GM19452 (cell line): ENCODE data around the gene NPPC.

ENCODE experiments used
- ATAC-seq: cut with Tn5 transposase; IDR thresholded peaks from one replicate; pipeline ENCODE4 v1.9.1; 2021; ENCODE audit not compliant: unreplicated experiment

The NPPC gene

DNA sequence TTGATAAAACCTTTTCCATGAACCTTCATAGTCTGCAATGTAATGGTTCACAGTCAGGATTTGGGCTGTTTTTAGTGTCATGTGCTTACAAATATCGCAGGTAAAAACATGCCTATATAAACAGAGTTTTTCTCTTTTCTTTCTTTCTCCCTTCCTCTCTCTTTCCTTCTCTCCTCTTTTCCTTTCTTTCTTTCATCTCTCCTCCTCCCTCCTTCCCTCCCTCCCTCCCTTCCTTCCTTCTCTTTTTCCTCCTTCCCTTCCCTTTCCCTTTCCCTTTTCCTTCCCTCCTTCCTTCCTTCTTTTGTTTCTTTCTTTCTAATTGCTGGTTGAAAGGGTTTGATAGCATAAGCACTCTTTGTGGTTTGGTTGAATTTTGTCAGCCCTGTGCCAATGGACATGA is 9.6 kb upstream of the NPPC start:
- ATAC-seq: no peak

DNA sequence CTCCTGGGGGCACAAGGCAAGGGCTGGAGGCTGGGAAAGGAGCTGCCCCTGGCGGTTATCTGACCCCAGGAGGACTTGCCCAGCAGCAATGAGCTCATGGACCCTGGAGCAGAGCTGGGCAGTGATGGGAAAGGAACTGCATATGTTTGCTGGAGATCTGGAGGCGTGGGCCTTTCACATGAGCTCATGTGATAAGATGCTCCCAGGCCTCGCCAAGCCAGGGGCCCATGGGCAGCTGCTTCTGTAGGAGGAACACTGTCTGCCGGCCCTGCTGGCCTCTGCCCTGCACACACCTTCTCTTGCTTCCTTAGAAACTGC is 9.0 kb upstream of the NPPC start:
- ATAC-seq: no peak

DNA sequence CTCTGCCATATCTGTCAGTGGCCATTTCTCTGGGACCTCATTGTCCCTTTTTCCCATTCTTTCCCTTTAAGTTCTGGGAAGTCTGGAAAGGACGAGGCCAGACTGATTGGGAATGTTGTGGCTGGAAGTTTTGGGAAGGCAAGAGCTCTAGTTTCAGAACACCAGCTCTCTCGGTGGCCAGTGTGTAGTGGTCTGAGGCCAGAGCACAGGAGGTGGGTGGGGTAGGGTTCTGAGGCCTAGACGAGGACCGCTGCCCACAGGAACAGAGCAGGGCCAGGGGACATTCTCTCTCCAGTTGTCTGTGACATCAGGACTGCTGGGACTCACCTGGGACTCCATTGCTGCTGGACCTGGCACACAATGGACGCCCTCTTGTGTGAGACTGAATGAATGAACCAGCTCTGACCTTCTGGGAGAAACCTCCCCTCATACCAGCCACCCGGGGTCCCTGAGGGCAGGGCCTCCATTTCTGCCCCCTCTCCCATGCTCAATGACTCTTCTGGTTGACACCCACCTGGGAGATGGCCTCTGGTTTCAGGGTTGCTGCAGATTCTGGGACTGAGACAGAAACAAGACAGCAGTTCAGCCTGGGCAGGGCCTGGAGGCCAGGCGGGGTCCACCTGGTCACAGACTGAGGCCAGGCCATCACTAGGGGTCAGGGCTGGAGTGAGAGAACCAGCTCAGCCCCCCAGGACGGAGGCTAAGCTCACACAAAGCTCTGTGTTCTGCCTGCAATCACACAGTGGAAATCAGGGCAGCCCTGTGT is 8.4 kb upstream of the NPPC start:
- ATAC-seq: no peak

DNA sequence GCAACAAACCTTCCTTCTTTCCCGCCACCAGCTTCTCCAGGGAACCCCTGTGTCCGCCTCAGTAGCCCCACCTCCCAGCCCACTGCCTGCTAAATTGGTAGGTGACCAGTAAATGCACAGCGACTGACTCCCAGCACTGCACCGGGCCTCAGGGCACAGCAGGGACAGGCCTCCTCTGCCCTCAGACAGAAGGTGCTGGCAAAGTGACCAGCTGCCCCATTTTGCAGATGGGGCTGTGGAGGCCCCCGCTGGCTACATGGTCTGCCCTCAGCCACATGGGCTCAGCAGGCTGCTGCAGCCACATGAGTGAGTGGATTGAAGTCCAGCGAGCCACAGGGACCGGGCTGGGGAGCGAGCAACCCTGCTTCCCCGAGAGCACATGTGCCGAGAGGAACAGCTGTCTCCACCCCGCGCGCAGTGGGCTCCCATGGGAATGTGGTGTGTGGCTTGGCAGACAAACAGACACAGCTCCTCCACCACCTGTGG is 7.8 kb upstream of the NPPC start:
- no peak for ATAC-seq

DNA sequence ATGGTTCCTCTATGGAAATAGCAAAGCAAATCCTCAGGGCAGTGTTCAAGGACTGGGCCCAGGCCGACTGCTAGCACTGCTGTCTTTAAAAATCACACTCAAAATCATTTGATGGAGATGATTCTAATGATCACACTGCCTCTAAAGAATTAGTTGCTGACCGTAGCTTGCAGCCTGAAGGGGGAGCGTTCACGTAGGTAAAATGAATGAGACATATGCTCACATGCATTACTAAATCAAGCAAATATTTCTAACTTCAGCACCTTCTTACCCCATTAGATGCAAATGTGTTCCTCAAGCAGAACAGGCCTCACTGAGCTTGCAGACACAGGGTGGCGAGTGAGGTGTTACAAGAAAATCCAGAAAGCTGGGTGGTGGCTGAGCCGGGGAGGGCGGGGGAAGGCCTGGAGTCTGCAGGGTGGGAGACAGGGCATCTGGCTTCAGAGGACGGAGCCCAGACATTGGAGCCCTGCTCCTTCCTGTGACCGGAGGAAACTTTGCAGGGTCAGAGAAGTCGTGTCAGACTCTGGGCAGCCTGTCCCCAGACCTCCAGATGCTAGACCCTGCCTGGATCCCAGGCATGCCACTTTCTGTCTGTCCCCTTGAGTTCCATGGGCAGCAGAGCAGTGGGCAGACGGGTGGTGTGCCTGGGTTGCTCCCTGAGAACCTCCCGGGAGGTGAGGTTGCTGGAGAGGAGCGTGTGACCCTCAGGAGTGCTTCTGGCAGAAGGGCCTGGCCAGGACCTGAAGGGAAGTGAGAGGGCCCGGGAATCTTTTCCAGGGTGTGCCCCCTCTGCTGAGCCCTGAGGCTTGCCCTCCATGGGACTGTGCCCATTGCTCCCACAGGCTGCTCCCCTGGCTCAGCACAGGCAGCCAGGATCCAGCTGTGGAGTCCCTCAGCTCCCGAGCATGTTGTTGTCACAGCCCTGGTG is 7.1 kb upstream of the NPPC start:
- ATAC-seq: no peak

DNA sequence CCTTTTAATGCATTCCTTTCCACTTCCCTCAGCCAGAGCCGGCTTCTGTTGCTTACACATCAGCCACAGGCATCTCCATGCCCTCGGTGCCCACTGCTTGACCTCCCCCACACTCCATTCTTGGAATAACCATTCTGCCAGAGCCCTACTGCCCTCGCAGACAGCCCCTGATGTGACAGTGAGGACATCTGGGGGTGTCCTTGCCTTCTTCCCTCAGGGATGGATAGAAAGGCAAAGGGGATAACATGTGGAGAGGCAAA is 6.4 kb upstream of the NPPC start:
- no peak for ATAC-seq

DNA sequence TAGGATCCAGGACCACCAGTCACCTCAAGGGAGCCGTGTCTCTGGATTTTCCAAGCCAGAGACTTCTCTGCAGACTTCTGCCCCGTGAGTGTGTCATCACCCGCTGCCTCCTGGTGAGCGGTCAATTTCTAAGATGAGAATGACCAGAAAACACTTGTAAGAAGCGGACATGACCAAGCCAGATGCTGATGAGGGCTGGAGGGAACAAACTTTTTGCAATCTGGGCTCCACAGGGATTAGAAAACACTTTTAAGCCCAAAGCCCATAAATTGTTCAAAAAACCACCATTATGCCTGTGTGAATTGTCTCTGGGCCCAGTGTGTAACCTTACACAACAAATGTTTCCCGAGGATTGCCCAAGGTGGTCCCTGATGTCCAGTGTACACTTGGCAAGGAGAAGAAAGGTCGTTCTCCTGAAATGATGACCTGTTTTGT is 5.3 kb upstream of the NPPC start:
- ATAC-seq: no peak

DNA sequence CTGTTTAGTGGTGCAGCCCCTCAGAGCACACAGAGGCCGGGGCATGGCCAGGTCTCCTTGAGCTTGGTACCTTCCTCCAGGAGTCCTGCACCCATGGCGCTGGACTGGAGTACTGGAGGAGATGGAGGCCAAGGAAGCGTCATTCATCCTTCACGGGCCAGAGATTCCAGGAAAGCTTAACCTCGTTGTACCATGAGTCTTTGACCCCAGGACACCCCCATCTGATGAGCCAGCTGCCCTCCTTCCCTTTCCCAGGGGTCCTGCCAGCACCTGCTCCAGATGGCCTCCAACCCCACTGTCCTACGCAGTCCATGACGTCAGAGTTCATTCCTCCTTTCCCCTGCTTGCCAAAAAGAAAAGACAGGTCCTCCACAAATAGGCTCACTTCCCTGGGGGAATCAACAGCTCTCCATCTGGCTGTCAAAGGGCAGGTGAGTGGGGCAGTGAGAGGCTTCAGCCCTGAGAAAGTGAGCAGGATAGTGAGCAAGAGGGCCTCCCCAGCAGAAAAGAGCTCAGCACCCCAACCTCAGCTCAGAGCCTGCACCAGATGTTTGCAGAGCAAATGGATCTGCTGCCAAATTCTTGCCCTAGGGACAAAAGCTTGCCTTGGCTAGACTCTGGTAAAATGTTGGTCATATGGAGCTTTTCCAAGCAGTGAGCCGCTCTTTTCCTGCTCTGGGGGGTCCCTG is 4.5 kb upstream of the NPPC start:
- ATAC-seq: no peak

DNA sequence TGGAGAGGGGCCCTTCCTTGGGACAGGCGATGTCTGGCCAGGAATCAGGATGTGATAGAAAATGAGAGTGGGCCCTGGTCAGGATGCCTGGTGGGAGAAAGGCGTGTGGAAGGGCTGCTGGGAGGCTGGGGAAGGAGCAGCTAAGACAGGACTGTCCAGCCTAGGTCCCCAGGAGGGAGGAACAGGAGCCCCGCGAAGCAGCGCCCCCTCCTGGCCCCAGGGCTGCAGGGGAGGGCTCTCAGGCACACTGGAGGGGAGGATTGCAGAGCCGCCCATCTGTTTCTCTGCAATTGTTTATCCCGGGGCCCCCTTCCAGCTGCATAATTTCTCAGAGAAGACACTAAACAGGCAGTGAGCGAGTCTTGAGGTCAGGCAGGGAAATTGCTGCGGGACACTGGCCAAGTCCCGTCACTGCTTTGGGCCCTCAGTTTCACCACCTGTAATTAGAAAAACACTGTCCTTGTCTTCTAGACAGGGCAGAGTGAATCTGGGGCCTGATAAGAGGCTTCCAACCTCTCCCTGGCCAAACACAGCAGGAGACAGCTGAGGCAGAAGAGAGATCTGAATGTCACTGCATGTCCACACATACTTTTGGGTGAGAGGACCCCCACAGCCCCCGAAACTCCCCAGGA is 3.9 kb upstream of the NPPC start:
- no peak for ATAC-seq

DNA sequence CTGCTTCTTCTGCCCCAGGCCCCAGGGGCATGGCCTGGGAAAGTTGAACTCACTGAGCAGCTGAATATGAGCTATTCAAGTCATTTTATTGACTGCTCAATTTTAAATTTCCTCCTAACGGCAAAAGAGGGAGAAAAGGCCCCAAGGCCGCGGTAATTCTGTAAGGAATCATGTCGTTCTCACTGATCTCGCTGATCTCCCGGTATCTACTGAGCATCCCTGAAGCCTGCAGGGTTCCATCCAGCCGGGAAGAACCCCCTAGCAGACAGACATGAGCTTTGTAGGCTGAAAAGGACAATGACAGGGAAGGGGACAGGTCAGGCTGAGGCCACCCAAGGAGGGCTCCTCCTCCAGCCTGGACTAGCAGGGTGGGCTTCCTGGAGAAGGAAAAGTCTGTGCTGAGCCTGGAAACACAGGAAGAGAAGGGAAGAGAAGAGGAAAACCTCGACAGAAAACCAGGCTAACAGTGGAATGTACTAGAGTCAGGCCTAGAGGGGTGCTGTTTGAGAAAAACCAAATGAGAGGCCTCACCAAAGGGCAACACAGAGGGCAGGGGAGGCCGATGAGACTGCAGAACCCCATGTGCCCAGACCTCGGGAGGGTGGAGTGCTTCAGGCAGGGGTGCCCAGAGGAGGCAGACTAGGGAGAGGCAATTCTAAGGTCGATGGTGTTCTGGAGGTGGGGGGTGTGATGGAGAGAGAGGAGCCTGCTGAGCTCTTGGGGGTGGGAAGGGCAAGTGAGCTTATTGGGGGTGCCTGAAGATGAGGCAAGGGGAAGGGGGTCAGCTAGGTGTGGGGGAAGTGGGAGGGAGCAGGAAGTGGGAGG is 2.9 kb upstream of the NPPC start:
- ATAC-seq: no peak

DNA sequence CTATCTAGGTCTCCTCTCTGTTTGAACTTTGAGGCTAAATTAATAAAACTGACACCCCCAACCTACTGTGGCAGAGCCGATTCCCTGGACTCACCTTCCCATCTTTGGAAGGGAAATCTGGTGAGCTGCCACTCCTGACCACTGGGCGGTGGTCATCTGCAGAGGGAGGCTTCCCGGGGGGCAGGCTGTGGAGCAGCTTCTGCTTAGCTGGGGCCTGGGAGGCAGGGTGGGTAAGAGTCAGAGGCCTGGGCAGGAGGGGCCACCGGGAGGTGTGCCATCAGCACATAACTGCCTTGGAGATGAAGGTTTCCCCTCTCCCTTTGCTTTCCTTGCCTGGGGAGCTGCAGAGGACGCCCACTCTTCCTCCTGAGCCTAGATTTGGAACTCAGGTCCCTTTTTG is 2.3 kb upstream of the NPPC start:
- no peak for ATAC-seq

DNA sequence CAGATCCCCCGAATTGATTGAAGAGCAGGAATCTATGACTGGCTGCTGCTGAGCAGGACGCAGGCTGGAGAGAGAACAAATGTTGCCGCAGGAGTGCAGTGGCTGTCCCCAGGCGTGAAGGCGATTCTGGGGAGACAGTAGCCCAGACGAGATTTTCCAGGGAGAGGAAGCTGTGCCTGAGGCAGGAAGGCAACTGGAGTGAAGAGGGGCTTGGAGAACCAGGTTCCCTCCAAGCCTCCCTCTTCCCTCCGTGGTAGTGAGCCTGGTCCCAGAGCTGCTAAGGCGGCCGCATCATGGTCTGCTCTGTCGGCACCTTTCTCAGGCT is 1.3 kb upstream of the NPPC start:
- no peak for ATAC-seq

DNA sequence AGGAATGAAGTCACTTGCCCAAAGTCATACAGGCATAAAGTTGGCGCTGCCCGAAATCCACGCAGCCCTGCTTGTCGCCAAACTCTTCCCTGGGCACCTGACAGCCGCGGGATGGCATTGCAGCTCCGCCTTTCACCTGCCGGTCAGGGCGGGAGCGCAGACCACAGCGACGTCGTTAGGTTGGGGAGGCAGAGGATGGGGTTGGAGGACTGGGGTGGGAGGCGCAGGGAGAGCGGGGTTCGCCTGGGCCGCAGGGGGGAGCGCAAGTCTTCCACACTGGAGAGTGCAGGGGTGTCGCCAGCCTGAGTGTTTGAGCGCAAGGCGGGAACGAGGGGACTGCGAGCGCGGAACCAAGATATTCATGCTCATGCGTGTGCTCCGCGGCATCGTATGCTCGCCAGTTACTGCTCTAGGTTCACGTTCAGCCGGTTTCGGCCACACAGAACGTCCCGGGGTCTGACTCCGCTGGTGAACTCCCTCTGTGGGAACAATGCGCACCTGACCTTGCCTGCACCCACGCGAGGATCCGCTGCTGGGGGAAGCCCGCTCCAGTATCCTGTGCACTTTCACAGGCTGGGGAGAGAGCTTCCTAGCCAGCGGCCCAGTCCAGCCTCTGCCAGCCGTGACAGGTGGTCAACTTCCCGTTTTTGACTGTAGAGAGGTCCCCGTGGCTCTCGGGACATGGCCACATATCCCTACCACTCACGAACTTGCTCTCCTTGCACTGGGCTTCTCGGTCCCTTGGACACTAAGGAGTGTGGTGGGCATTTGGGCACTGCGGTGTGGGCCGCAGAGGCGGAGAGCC is 767 bp upstream of the NPPC start:
- ATAC-seq: no peak

DNA sequence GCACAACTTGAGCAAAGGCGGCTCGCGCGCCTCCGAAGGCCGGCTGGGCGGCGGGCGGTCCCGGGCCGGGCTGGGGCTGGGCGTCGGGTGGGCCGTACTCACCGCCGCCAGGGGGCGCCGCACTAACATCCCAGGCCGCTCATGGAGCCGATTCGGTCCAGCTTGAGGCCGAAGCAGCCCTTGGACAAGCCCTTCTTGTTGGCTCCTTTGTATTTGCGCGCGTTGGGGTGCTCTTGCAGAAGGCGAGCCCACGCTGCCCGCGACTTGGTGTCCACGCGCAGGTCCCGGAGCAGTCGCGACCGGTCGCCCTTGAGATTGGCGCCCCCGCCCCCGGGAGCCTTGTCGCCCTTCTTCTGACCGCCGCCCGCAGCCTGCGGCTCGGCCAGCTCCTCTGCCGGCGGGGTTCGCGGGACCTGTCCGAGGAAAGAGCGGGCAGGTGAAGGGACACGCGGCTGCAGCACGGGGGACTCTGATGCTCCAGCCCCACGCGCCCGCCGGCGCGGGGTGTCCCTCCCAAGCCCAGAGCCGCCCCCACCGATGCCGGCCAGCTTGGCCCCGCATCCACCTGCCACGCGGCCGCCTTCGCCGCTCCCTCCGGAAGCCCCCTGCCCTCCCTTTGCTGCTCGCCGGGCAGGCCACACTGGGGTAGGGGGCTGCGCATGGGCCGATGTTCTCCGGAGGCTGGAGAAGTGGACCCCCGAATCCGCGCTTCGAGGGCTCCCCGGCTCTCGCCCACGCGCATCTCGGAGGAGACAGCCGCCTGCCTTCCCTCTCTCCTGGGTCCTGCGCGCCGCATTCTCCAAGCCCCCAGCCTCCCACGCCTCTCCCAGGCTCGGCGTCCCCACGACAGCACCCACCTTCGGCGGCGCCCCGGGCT is 655 bp downstream of the NPPC start:
- ATAC-seq: peak; percentile 56

DNA sequence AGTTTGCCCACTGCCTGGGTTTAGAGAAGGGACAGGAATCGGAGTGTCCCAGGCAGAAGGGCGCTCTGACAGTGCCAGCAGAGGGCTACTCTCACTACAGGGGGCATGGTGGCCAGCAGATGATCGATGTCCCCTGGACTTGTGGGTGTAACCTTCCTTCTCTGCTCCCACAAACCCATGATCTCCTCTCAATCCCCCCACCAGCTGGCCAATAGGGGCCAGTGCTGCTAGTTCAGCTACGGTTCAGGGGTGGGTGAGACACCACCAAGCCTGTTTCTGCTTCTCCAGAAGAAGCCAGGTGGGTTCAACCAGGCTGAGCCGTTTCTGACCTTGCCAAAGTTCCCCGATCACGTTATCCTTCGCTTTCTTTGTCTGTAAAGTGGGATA is 1.3 kb downstream of the NPPC start:
- no peak for ATAC-seq

DNA sequence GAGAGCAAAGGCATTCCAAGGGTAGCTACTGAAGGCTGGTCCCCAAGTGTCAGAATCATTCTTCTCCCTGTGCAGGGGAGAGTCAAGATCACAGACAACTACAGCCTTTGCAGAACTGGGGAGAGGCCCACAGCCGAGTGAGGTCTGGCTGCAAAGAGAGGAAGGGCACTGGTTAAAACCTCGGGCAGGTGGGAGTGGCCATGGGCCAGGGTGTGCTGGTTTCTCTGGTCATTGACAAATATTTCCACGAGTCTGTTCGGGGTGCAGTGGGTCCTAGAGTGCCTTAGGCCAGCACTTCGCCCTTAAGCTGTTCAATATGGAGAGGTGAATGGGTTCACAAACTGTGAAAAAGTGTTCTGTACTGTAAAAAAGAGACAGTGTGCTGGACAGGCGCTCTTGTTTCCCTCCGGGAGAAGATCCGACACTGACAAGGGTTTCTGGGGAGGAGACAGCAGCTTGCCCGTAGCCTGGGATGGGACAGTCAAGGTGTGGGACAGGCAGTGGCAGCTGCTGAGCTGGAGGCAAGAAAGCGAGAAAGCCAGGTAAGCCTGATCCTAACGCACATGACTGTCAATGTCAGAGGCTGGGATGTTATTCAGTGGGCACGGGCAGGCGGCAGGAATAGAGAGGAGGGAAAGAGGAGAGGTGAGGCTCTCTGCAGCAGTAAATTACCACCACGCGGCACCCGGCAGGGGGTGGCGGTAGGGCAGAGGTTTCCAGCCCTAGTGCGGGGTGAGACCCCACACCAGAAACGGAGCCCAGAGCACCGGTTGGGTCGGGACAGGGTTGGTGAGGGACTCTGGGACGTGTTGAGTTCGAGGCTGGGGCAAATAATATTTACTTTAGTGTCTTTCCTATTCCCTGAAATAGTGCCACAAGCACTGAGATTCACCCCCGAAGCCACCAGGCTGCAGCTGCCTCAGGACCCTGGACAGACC is 2.0 kb downstream of the NPPC start:
- ATAC-seq: no peak

DNA sequence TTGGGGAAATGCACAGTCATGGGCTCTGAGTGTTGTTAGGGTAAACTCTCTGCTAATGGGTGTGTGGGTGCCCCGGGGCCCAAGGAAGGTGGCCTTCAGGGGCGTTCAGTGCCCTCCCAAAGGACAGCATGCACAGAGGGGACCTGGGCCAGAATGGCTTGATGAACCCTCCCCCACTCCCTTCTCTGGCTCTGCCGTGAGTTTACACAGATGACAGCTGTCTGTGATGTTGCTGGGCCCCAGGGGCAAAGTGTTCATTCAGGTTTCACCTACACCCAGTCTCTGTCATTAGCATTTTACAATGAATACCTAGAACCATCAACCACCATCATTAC is 3.2 kb downstream of the NPPC start:
- no peak for ATAC-seq
